ENCODE results near the gene ROPN1L.
A peak's percentile ranks its signal among the peaks of the same experiment; 100 is the strongest.

ROPN1L gene

GRCh38 chr5:10431415-10431814 is 10.3 kb upstream of the ROPN1L start:
- Mint-ChIP-seq H3K27me3 (ENCODE audit: low read depth, poor library complexity) (no peaks in the 10 kb centered on the region), H3K36me3 (ENCODE audit: low read depth) (peaks cover 72% of the 10 kb centered on the region), H3K27ac (peak overlapping the region; percentile 1), H3K4me1 (no peaks in the 10 kb centered on the region), H3K4me3 (no peak overlapping the region), H3K9me3 (no peaks in the 10 kb centered on the region)
- DNase-seq, result no peak
- no peak for TF ChIP-seq CTCF (IDR thresholded peaks at IDR 0.05)

GRCh38 chr5:10432059-10433008 is 9.3 kb upstream of the ROPN1L start:
- Mint-ChIP-seq H3K9me3 (no peaks in the 10 kb centered on the region), H3K27ac (peak overlapping the region; percentile 33), H3K4me3 (no peak overlapping the region), H3K27me3 (ENCODE audit: low read depth, poor library complexity) (no peaks in the 10 kb centered on the region), H3K36me3 (ENCODE audit: low read depth) (peaks cover 67% of the 10 kb centered on the region), H3K4me1 (no peaks in the 10 kb centered on the region)
- no peak for TF ChIP-seq CTCF (IDR thresholded peaks at IDR 0.05)
- DNase-seq, result no peak

GRCh38 chr5:10434392-10434791 is 7.3 kb upstream of the ROPN1L start:
- no peaks in the 10 kb centered on the region for H3K27me3 Mint-ChIP-seq (ENCODE audit: low read depth, poor library complexity)
- no peak overlapping the region for H3K27ac Mint-ChIP-seq
- peaks cover 61% of the 10 kb centered on the region for H3K36me3 Mint-ChIP-seq (ENCODE audit: low read depth)
- no peak for TF ChIP-seq CTCF (IDR thresholded peaks at IDR 0.05)
- DNase-seq, result no peak
- H3K4me1 Mint-ChIP-seq, result no peaks in the 10 kb centered on the region
- H3K9me3 Mint-ChIP-seq, result no peaks in the 10 kb centered on the region
- no peak overlapping the region for H3K4me3 Mint-ChIP-seq

- Mint-ChIP-seq H3K27me3 (ENCODE audit: low read depth, poor library complexity) (peaks cover 12% of the 10 kb centered on the region), H3K4me3 (no peak overlapping the region), H3K36me3 (ENCODE audit: low read depth) (peaks cover 29% of the 10 kb centered on the region), H3K9me3 (peaks cover 6% of the 10 kb centered on the region), H3K4me1 (peaks cover 20% of the 10 kb centered on the region), H3K27ac (peak overlapping the region; percentile 67)
- DNase-seq, result no peak
- no peak for TF ChIP-seq CTCF (IDR thresholded peaks at IDR 0.05)
These were observed 3.4 kb upstream of the ROPN1L start for GRCh38 chr5:10438301-10438700.

- no peak for DNase-seq
- peaks cover 17% of the 10 kb centered on the region for H3K27me3 Mint-ChIP-seq (ENCODE audit: low read depth, poor library complexity)
- peaks cover 20% of the 10 kb centered on the region for H3K4me1 Mint-ChIP-seq
- H3K9me3 Mint-ChIP-seq, result peaks cover 10% of the 10 kb centered on the region
- peaks cover 19% of the 10 kb centered on the region for H3K36me3 Mint-ChIP-seq (ENCODE audit: low read depth)
- no peak for TF ChIP-seq CTCF (IDR thresholded peaks at IDR 0.05)
- no peak overlapping the region for H3K27ac Mint-ChIP-seq
- no peak overlapping the region for H3K4me3 Mint-ChIP-seq
These were observed 2.0 kb upstream of the ROPN1L start for GRCh38 chr5:10439692-10440091.
